ENCODE results near the gene VCL.
"Not testable (repeated sequence)": the region's sequence is repeated elsewhere in the genome, so short reads cannot be mapped to it uniquely, and the experiment has no call there.

Gene VCL

DNA sequence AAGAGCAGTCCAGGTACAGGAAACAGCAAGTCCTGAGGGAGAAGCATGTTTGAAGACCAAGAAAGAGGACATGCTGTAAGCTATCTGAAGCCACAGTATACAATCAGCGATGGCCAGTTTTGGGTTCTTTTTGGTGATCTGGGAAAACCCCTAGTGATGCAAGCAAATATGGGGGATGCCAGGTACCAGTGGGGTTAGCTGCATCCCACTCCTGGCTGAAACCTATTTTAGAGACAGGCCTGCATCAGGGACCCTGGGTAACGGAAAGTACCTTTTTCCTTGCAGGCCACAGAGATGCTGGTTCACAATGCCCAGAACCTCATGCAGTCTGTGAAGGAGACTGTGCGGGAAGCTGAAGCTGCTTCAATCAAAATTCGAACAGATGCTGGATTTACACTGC is 119.8 kb downstream of the VCL start:
- DNase-seq: no peak

DNA sequence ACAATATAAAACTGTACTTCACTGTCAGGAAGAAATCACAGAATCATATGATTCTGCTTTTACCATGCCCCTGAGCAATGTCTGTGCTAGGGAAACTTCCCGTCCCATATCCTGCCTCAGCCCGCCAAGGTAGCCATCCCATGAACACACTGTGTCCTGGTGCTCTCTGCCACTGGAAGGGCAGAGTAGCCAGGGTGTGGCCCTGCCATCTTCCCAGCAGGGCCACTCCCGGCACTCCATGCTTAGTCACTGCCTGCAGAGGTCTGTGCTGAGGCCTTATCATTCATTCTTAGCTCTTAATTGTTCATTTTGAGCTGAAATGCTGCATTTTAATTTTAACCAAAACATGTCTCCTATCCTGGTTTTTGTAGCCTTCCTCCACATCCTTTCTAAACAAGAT is 120.9 kb downstream of the VCL start:
- no peak for DNase-seq

DNA sequence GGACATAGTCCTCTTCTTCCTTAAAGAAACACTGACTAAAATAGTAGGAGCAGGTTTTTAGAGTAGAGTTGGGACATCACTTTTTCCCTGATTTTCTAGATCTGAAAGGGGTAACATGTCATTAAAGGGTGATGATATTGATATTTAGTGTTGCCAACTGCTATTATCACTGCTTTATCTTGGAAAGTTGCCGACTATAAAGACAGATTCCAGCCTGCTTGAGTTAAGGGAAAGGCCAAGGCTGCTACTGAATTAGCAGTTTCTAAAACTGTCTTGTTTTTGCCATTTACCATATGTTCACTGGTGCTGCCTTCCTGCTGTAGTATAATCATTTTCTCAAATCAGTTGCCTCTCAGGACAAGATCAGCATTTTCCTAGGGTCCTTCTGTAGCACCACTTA is 123.0 kb downstream of the VCL start:
- no peak for DNase-seq

DNA sequence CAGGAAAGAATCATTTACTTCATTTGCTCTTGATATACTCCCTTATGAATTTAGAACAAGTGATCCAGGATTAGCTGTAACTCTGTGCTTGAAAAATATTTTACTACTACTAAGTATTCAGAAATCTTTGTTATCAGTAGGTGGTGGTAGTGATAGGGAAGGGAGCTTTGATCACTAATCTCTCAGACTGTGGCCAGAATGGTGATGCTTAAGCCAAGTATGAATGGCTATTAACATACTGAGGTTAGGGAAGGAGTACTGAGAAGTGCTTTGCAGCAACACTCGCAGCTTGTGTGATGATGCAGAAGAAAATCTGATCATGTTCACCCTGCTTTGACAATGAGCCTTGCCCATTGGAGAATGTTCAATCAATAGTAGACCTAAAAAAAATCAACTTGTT is 123.5 kb downstream of the VCL start:
- DNase-seq: no peak

DNA sequence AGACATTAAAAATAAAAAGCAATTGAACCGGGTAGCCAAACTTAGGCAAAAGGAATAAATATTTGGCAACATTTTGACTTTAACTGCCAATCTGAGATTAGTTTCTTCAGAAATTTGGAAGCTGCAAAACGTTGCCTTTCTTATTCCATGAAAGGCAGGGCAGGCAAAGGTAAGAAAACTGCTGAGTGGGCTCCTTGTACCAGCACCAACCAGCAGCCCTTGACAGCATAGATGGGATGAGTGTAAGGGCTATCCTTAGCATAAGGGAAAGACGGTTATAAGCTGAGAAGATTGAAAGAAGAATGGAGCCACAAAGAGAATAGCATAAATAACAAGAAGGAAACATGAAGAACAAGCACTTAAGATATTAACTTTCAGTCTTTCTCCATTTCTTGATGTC is 124.1 kb downstream of the VCL start:
- DNase-seq: no peak

DNA sequence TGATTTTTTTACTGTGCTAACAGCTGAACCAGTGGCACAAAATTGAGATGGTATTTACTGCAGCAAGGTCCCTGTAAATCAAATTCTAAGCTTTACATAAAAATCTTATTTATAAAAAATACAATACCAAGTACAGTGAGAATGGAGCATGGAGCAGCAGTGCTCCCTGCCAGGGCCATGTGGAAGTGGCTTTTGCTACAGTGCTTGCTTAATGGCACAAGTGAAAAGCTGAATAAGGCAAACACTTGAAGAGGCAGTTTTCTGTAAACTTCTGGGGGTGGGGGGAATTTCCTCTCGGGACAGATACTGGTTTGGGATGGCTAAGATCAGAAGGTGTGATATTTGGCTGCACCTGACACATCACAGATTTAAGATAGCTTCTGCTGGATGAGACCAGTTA is 125.2 kb downstream of the VCL start:
- no peak for DNase-seq

DNA sequence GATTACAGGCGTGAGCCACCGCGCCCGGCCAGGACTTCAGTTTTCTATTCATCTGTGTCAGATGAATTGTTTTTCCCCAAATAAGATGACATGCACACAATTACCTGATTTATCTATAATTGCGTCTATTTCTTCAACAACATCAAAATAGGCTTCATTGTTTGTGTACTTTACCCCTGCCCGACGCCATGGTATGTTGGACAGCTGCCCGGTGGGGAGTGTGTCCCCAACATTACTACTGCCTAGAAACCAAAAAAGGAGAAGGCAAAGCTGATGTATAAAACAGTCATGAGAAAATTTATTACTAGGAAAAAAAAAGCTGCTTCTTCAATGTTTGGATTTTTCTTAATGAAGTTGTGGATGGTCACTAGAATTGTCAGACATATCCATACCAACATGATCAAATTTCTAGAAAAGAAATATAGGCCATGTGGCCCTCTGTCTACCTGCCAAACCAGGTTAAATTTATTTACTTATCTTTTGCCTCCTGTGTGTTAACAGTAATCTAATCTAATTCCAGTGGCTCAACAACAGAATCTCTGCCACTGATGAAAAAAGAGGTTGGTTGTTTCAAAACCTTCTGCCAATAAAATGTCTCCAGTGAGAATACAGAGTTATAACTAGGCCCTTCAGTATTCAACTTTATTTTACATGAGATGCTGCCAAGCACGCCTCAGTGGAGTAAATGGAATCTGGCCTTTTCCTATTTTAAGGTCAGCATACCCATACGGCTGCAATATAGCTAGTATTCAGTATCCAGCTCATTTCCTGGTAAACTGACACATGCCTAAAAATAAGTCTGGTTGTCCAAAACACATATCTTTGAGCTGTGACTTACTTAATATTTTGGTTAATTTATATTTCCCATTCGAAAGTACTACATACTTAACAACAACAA is 136.3 kb downstream of the VCL start:
- no peak for DNase-seq

DNA sequence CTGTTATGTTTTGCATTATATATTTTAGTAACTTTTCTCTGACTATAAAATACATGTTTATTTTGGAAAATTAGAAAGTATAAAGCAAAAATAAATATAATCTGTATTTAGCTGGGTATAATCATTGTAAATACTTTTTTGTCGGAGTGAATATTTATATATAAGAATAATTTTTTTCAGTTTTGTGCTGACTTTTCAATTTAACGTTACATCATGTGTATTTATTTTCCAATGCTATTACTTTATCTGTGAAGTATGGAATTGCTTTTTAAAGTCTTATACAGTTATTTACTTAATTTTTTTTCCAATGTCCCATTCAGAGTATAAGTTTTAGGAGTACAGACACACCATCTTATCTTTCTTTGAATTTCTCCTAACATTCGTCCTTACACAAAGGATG is 137.5 kb downstream of the VCL start:
- DNase-seq: no peak

DNA sequence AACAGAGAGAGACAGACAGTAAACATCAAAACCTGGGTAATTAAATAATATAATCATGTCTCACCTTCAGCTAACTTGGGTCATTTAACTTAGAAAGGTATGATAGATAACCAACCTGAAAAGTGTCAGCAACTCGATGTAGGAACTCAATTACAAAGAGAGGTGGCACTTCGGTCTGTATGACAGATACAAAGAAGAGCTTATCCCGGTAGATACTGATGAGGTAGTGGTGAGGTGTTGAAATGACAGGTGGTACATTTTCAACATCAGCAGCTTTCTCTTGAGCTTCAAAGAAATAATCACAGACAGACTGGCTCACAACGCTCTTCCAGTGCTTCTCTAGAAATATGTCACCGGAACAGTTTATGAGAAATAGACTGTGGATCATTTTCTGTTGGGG is 140.1 kb downstream of the VCL start:
- DNase-seq: no peak

DNA sequence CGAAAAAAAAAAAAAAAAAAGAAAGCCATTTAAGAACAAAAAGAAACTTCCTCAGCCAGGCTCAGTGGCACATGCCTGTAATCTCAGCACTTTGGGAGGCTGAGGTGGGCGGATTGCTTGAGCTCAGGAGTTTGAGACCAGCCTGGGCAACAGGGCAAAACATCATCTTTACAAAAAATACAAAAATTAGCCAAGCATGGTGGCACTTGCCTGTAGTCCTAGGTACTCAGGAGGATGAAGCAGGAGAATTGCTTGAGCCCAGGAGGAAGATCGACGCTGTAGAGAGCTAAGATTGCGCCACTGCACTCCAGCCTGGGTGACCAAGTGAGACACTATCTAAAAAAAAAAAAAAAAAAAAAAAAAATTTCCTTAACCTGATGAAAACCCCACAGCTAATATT is 140.7 kb downstream of the VCL start:
- not testable (repeated sequence) for DNase-seq

DNA sequence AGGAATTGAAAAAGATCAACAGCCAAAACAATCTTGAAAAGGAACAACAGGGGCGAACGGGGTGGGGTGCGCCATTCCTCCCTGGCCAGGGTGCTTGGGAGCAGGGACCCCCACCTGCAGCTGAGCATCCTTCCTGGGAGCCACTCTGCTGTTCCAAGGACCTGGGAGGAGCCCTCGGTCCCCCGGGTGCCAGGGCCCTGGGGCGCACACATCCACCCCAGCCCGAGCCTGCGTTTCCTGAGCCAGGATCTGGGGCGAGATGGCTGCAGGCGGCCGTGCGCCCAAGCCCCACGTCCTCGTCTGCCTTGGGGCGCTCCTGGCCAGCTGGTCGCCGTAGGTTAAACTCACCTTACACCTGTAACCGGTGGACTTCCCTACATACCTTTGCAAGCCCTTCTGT is 142.1 kb downstream of the VCL start:
- no peak for DNase-seq

DNA sequence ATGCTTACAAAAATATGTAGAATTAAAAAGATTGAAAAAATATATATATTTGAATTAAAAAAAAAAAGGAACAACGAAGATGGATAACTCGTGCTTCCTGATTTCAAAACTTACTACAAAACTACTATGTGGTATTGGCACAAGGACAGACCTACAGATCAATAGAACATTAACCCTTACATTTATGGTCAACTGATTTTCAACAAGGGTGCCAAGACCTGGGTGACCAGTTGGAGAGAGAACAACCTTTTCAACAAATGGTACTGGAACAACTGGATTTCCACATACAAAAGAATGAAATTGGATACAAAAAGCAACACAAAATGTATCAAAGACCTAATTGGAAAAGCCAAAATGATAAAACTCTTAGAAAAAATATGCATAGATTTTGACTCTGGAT is 142.6 kb downstream of the VCL start:
- no peak for DNase-seq

DNA sequence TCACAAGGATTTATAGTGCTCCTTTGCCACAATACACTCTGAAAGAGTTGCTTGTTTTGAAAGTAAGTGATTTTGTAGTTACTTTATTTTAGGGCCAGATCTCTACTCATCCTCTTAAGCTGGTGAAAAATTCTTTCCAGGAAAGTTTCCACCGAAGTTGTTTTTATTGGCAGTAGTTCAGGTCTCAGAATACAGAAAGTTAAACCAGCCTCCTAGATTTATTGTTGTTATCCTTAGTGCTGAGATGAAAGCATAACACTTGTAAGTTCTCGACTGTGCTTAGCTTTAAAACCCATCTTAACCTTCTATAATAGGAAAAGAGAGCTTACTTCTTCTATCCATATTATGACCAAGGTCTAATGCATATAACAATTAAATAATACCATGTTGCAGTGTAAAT is 147.2 kb downstream of the VCL start:
- no peak for DNase-seq

DNA sequence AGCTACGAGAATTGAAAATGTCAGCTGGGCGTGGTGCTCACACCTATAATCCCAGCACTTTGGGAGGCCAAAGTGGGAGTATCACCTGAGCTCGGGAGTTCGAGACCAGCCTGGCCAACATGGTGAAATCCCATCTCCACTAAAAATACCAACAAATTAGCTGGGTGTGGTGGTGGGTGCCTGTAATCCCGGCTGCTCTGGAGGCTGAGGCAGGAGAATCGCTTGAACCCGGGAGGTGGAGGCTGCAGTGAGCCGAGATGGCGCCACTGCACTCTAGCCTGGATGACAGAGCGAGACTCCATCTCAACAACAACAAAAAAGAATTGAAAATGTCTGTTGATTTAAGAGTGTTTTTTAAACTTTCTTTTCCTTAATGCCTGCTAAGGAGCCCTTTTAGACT is 149.1 kb downstream of the VCL start:
- not testable (repeated sequence) for DNase-seq

DNA sequence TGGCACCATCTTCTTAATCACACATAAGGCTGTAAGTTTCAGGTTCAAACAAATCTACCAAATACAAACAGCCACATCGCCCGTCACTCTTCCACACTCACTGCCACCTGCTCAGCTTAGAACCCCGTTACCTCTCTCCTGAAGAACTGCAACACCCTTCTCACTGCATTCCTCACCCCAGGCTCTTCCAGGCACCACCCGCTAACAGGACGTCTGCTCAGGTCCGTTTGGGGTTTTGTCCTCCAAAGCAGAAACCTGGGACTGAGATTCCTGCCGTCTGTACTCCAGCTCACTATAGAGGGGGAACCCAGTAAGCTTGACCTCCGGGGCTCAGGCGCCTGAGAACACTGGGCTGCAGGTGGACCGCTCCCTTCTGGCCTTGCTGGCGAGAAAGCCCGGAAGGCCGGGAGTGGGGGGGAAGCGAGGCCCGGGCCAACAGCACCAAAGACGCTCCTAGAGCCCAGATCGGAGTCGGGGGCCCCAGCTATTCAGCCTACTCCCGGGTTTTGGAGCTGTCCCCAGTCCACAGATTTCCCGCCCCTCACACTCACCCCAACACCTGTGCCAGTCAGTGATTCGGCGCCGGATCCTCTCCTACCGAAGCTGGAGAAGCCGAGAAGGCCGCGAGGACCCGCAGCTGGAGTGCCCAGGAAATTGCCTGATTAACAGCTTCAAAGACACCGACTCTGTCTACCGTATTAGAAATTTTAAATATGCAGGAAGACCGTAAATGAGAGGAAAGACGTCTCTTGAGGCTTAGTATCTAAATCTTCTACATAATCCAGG is 152.5 kb downstream of the VCL start, which contains the start of gene AP3M1:
Gene AP3M1 (minus strand): TSS at position 625 of the 786 bp plus-strand sequence. CDS start 12,449 bp downstream, outside the sequence.
- DNase-seq: no peak

DNA sequence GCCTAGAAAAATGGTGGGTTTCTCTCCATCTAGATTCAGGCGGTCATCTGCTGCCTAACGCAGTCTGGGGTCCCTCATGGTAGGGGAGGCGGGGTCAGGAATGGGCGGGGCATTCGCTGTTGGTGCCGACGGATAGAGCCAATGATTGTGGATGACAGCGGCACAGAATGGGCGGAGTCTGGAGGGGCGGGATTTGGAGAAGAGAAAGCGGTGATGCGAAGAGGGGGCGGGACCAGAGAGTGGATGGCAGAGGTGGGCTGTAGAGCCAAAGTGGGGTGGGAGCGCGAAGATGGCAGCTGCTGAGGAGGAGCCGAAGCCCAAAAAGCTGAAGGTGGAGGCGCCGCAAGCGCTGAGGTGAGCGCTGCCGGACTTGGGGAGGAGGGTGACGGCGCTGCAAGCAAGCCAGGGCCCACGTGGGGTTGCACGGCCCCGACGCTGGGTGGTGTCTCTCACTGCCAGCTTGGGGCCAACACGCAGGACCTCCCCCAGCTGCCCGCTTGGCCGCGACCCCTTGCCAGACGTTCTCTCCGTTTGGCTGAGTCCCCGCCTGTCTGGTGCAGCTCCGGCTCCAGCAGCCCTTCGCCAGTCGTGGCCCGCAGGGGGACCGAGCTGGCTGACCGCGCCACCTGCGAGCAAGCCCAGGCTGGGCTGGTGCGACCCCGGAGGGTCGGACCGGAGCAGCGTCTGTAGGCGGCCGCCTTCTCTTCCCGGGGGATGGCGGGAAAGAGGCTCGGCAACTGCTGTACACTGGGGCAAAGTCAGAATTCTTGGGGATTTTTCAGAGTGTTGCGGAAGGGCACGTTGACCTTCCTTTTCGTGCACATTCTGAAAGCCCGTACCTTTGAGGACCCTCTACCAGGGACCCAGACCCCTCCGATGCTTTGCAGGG is 153.3 kb downstream of the VCL start, which contains the start of gene ADK:
Gene ADK (plus strand): TSS at position 232 of the 889 bp plus-strand sequence. CDS start 58 bp downstream, at position 290.
- peak; percentile 92 for DNase-seq

DNA sequence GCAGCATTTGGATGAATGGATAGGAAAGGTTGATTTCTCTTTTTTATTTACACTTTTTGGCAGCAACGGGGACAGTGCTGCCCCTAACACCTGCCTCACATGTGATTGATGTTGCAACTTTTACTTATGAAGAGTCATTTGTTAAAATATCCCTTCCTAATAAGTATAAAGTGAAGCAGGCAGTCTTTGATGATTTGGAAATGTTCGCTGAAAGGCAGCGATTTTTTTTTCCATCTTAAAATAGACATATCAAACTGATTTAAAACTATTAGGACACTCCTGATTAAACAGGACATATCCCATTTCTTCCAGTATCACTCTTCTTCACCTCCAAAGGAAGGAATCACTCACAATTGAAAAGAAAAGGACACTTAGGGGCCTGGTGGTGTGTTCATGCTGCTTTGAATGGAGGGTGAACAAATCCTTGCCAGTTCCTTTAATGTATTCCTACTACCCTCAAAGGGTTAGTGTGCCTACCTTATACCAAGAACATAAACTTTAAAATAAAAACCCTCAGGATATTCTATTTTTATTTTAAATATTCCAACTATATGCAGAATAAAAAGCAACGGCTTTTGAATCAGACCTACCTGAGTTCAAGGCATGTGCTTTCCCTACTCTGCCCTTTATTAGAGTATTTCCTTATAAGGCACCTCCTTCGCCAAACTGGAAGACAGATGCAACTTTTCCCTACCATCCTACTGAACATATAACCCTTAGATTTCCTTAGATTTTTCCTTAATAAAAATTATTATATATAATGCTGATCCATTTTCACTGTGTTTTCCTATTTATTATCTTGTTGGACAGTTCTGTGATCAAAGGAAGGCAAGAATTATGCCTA is 154.2 kb downstream of the VCL start:
- no peak for DNase-seq

DNA sequence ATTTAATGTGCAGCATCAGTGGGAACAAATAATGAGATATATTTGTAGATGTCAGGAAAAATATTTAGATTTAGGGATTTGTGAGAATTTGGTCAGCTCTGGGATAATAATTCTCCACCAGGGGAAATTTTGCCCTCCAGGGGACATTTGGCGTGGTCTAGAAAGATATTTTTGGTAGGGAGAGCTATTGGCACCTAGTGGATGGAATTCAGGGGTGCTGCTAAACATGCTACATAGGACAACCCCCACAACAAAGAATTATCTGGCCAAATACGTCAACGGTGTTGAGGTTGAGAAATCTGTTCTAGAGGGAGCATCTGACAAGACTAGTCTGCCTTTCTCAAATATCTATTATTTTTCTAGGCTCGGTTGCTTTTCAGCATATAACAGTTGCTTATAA is 155.2 kb downstream of the VCL start:
- no peak for DNase-seq

DNA sequence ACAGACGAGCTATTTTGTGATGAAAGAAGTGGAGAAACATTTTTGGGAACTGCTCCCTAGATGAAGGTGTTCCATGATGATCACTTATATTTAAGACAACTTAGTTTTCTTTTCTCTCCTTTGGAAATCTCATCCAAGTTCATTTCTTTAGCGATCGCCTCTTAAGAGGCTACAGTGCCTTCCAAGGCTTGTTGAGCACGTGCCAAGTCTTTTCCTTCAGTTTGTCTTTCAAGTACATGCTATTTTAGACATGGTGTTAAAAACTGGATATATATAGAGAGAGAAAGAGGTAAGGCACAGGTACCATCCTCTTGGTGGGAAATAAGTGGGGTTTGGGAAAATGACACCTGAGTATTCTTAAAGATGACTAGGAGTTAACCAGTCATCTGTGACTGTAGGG is 155.8 kb downstream of the VCL start:
- DNase-seq: no peak

DNA sequence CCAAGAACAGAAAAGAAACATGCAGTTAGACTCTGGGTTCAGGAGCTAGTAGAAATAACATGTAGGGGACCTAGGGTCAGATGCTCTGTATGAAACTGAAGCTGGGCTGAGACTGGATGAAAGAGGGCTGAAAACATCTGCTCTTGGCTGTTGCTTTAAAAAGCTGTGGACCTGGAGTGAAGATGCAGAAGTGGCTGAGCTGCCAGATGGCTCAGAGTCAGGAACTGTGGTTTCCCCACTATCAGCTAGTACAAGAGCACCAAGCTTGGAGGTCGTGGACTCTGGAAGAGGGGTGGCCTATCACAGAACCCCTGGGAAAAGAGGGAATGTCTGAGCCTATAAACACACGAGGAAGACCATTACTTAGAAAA is 159.0 kb downstream of the VCL start:
- no peak for DNase-seq

DNA sequence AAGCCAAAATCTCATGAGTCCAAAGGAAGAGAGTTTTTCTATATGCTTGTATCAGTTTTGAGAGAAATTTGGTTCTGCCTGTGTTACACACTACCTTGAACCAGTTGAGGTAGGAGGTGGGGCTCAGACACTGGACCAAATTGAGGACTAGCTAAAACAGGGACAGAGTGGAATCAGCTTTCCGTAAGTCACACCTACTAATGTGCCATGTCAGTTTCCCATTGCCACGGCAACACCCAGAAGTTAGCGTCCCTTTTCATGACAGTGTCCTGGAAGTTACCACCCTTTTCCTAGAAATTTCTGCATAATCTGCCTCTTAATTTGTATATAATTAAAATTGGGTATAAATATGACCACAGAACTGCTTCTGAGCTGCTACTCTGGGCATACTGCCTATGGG is 162.1 kb downstream of the VCL start:
- no peak for DNase-seq

Data from NCI-H1436 treated with DMSO at 0.1 percent for 48 hours (cell line).